Measurements from ENCODE around the gene THAP11. TPM values are rescaled to one million over a fixed set of nuclear protein-coding genes. Genes with fewer than 3 reads are reported as not detected.

Gene THAP11
- total and polyA plus RNA-seq, 2 of the 4 experiments (the other 2 are of a cell fraction) = 13.3 to 14.5 TPM

GRCh38 chr16:67846320-67847063 lies 4.4 kb downstream of the THAP11 start, which contains the start of gene NUTF2:
NUTF2 (plus strand) TSS chr16:67846933; CDS start chr16:67865131, 18,198 bp downstream.
- TF ChIP-seq MAZ (IDR thresholded peaks at IDR 0.05; ENCODE audit: borderline replicate concordance, low read depth, low read length) = peak; percentile 92; the same call in 1 of the 2 replicates
- TF ChIP-seq POLR2A (IDR thresholded peaks at IDR 0.05; ENCODE audit: low read depth, low read length) = peak; percentile 83
- no peak for TF ChIP-seq MAFK (IDR thresholded peaks at IDR 0.05; ENCODE audit: low read depth, low read length)
- no peak for TF ChIP-seq ELK1 (IDR thresholded peaks at IDR 0.05; ENCODE audit: borderline replicate concordance, low read depth, low read length)
- peak; percentile 69; the same call in 1 of the 2 replicates for TF ChIP-seq MXI1 (IDR thresholded peaks at IDR 0.05; ENCODE audit: borderline replicate concordance, low read depth, low read length)
- TF ChIP-seq CEBPB (IDR thresholded peaks at IDR 0.05; ENCODE audit: low read depth, low read length) = no peak
- H3K27ac ChIP-seq (ENCODE audit: insufficient read depth, low read length) = peak within 1 kb of the TSS; percentile 98
- H2BK5ac ChIP-seq (ENCODE audit: low read depth, low read length, poor library complexity, severe bottlenecking) = peak within 1 kb of the TSS; percentile 91
- peak within 1 kb of the TSS; percentile 100 for H2AK9ac ChIP-seq (replicated peaks; ENCODE audit: low read depth, low read length, poor library complexity)
- ChIA-PET CTCF (no interaction called here), POLR2A (ENCODE audit: unreplicated experiment) (no interaction called here)
- H4K91ac ChIP-seq (ENCODE audit: insufficient read depth, low read depth, low read length) = peak within 1 kb of the TSS; percentile 85
- peaks cover 48% of the 10 kb centered on the region for H4K20me1 ChIP-seq (ENCODE audit: insufficient read depth, low read length)
- peak within 1 kb of the TSS; percentile 96 for H3K23ac ChIP-seq (ENCODE audit: low read depth, low read length)
- H3K4me2 ChIP-seq (ENCODE audit: low read depth, low read length) = peak within 1 kb of the TSS; percentile 96
- H3K27me3 ChIP-seq (ENCODE audit: control insufficient read depth, insufficient read depth, low read length) = no peaks in the 10 kb centered on the region
- peak within 1 kb of the TSS; percentile 48; the same call in 1 of the 3 replicates for H2BK15ac ChIP-seq (ENCODE audit: low read depth, low read length)
- peak within 1 kb of the TSS; percentile 4; the same call in 1 of the 2 replicates for H2BK20ac ChIP-seq (ENCODE audit: low read depth, low read length)
- in situ Hi-C loops (cut with MboI; ENCODE audit: low sequenced_read_pairs) (no loop called here), dilution Hi-C loops (cut with HindIII; ENCODE audit: low sequenced_read_pairs, unreplicated experiment) (no loop called here), intact Hi-C loops (cut with micrococcal nuclease) (loop anchor here (2.0 kb wide), 1 partner anchor 26 kb away; the partner anchor contains the start of gene EDC4)
- H4K8ac ChIP-seq (ENCODE audit: low read depth in 2 of 2, low read length in 2 of 2) = peak within 1 kb of the TSS; percentile 83 to 95
- peak within 1 kb of the TSS; percentile 94 for H2AFZ ChIP-seq (replicated peaks; ENCODE audit: low read length, poor library complexity)
- H3K18ac ChIP-seq (ENCODE audit: low read depth, low read length) = peak within 1 kb of the TSS; percentile 91
- DNase-seq (peak; percentile 85), ATAC-seq (ENCODE audit: low read depth) (peak; percentile 76)
- peaks cover 19% of the 10 kb centered on the region for H3K9me1 ChIP-seq (ENCODE audit: insufficient read depth, low read length)
- 0 out of 2 replicates have a peak, but pooled peaks cover 2% of the 10 kb centered on the region for H3K36me3 ChIP-seq (ENCODE audit: control insufficient read depth, insufficient read depth, low read length)
- H3K4me1 ChIP-seq (ENCODE audit: control insufficient read depth, insufficient read depth, low read length) = peaks cover 13% of the 10 kb centered on the region
- H2BK120ac ChIP-seq (ENCODE audit: low read depth, low read length) = peak within 1 kb of the TSS; percentile 76
- H3K9me3 ChIP-seq (ENCODE audit: control insufficient read depth, insufficient read depth, low read length) = no peaks in the 10 kb centered on the region
- H3K14ac ChIP-seq (replicated peaks; ENCODE audit: low read depth, low read length) = peak within 1 kb of the TSS; percentile 91
- no TSS peak for BruUV-seq (replicated peaks)
- peaks cover 24 to 66% of the 10 kb centered on the region in 2 experiments for H3K79me1 ChIP-seq (ENCODE audit: low read depth in 1 of 2, low read length in 2 of 2)
- H2AK5ac ChIP-seq (ENCODE audit: low read depth, low read length) = peak within 1 kb of the TSS; percentile 83
- peak within 1 kb of the TSS; percentile 98 for H4K5ac ChIP-seq (ENCODE audit: low read depth, low read length)
- H3K4me3 ChIP-seq (ENCODE audit: insufficient read depth, low read depth, low read length) = peak within 1 kb of the TSS; percentile 53
- H3K9ac ChIP-seq (ENCODE audit: low read depth, low read length) = peak within 1 kb of the TSS; percentile 95
- peak within 1 kb of the TSS; percentile 76 for H3K56ac ChIP-seq (ENCODE audit: extremely low read depth, insufficient read depth, low read length)
- H3K4ac ChIP-seq (ENCODE audit: low read depth, low read length) = peak within 1 kb of the TSS; percentile 92
- WGBS, 2 experiments (ENCODE audit: extremely low coverage in 2 of 2, insufficient read length in 1 of 2) = 1% methylated on average over 23 of the region's 57 CpGs; no CpG with 5 or more reads in 1 of the 2 experiments
